GM21529 (cell line): ENCODE data around the gene ETV5.
A peak's percentile ranks its signal among the peaks of the same experiment; 100 is the strongest.

ENCODE experiments used
- ATAC-seq: cut with Tn5 transposase; IDR thresholded peaks from one replicate; pipeline ENCODE4 v1.9.1; 2021; ENCODE audit not compliant: unreplicated experiment

ETV5 gene

GRCh38 chr3:186124592-186124991 is 15.7 kb upstream of the ETV5 start:
- ATAC-seq: no peak

GRCh38 chr3:186123012-186123411 is 14.1 kb upstream of the ETV5 start:
- no peak for ATAC-seq

- ATAC-seq: no peak
These were observed 13.1 kb upstream of the ETV5 start for GRCh38 chr3:186121968-186122367.

DNA sequence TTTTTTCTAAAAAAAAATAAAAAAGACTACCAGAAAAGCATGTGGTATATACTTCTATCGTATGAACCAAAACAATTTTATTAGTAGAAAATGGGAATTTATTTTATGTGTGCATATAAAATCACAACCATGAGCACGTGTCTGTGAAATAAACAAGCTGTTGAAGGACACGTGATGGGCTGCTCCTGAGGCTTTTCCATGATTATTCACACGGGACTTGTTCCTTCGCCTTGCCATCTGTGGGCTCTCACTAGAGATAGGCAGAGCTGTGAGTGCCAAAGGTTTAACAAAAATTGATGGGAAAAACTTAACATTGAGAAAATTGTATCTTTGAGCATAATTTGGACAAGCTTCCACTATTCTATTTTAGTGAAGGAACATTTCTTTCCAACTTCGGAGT is 12.4 kb upstream of the ETV5 start:
- no peak for ATAC-seq

GRCh38 chr3:186119499-186119898 is 10.6 kb upstream of the ETV5 start:
- no peak for ATAC-seq

DNA sequence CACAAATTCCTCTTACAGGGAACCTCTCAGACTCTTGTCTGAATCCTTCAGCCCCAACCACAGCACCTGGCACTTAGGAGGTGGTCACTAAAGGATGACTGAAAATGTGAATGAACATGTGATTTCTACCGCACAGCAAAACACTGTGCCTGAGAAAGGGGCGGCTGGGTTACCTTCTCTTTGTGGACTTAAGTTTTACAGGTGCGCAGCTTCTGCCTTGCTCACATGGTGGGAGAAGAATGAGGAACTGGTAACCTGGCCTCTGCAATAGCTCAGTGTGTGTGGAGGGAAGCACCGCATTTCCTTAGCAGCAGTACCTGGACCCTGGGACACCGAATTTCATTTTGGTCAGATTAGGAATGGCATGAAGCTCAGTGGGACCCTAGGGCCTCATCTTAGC is 9.8 kb upstream of the ETV5 start:
- ATAC-seq: no peak

DNA sequence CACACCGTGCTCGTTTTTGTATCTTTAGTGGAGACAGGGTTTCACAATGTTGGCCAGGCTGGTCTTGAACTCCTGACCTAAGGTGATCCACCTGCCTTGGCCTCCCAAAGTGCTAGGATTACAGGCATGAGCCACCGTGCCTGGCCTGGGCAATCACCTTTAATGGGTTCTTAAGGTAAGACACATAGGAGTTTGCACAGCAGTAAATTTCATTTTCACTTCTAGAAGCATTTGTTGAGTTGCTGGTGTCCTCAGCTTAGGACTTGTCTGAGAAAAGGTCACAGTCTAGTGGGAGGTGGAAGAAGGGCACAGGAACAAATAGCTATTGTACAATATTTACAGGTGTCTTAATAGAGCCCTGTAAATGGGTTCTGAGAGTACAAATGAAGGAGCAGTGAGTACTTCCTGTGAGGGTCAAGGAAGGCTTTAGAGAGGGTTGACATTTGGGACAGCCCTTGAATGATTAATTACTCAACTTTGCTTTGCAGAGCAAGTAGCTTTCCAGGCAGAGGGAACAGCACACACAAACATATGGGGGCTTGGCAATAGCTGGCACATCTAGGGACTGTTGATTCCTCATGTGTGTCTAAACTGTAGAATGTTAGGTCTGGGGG is 8.7 kb upstream of the ETV5 start:
- no peak for ATAC-seq

DNA sequence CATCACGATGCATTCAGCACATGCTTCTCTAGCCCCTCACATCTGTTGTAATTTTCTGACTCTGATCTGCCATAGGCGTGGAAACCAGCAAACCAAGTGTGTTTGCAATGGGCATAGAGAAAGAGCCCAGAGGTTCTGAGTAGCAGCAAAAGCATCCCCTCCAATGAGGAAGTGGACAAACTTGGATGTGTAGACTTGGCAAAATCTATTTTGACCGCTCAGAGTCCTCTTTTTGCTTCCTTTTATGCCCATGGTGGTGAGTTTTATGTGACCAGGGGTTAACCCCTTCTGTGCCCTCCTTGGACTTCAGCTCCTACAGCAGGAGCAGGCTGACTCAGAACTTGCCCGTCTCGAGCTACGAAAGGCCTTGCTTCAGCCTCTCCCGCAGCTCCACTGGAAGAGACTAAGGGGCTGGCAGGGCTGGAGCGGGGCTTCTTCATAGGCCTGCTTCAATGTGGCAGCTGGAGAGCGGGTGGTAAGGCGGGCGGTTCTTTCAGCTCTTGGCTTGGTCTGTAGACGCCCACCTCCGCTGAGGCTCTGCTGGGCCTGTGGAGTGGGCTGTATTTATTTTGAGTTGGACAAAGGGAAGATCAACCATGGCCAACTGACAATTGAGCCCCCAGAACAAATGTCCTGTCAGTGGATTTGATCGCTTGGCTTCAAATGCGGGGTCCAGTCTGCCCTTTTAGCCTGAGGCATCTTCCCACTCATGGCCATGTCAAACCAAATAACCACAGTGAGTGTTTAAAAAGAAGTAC is 6.5 kb upstream of the ETV5 start:
- ATAC-seq: no peak

DNA sequence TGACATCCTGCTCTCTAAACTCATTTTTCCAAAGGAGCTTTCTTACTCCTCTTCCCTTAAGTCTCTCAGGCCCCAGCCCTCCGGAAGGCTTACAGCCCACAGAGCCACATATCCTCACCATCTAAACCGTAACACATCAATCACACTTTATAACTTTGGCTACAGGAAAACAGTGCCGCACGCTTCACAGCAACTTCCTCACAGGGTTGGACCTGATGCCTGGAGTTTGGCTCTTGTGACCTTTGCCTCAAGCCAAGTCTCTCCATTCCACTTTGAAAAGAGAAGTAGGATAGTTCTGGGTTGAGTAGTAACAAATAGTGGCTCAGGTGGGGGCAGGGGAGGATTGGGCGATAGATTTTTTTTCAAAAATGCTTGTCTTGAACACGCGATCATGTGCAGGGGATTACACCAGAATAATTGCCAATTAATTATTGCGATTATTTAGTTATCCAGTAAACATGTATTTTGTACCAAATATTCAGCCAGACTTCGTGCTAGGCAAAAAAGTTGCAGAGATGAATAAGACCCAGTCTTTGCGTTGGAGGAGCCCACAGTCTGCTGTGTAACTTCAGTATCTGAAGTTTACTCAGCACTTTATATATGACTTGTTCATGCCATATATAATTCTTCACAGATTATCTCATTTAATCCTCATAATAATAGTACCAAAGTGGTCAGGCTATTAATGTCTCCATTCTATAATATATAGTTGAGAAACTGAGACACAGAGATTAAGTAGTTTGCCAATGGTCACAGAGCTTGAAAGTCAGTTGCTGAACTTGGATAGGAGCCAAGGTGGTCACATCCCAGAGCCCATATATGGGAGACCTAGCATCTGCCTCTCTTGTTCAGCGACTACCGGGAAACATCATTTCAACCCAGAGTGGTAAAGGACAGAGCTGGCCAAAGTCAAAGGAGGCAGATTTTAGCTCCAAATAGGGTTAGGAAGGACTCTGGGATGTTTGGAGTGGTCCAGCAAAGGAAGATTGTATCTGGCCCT is 2.4 kb upstream of the ETV5 start:
- ATAC-seq: no peak

DNA sequence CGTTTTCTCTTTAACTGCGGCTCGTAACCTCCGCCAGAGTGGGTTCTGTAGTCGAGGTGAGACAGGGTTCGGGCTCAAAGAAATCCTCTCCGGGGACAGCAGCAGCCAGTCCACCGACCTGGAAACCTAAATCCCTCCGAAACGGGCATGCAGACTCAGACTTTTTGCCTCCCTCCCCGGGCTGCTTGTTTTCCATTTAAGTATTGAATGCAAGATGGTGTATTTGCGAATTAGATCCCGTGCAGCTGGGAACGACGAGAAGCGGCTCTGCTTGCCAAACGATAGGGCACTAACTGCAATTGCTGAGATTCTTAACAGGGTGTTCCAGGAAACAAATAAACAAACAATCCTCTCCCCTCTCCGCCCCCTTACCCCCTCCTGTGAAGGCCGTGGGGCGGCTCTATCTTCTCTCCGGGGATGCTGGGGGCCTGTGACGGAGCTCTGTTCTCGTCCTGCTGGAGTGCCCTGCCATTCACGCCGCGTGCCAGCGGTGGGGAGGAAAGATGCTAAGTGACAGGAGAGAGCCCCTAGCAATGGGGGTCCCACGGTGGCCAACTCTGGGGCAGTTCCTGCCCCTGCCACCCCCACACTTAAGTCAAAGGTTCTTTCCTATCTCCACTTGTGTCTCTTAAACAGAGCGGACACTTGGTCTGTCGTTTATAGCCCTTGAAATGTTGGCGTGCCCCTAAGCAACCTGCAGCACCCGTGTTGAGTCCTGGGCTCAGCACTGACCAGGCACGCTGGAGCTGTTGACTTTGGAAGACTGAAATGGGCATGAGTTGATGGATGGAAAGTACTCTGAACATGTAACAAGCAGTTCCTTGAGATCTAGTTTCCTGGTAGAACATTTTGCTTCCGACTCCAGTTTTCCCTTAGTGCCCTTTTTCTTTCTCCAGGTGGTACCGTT is 1.3 kb upstream of the ETV5 start:
- no peak for ATAC-seq

GRCh38 chr3:186108106-186108940 is 566 bp downstream of the ETV5 start:
- ATAC-seq: no peak

- peak; percentile 17 for ATAC-seq
These were observed 1.4 kb downstream of the ETV5 start for GRCh38 chr3:186107215-186108105.

- no peak for ATAC-seq
These were observed 3.3 kb downstream of the ETV5 start for GRCh38 chr3:186105543-186105942.

DNA sequence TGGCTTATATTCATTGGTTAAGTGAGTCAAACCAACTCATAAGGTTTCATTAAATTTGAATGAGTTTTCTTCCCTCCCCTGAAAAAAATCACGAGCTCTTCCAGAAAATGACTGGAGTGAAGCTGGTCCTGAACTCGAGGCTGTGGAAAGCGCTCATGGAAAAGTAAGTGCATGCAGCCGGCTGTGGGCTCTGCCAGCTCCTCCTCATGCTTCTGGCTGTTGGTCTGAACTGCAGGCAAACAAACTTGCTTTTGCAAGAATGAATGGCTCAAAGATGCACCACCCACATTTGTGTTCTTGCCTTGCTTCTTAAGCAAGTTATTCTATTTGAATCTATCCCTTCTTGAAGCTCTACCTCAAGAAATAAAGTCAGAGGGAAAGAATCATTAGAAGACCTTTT is 6.2 kb downstream of the ETV5 start:
- no peak for ATAC-seq

DNA sequence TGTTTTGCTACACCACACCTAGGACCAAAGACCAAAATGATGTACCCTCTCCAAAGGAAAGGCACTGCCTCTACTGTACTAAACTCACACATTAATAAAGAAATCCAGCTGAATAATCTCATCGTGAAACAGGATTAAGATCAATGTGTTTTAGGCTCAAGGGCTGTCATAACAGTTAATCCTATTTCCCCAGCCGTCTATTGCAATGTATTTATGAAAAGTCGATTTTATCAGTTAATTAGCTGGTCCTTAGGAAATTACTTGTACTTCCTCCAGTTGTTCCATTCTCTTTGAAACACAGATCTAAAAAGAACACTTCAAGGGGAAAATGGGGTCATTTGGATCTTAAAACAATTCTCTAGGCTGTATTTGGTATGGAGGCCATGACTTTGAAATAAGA is 8.5 kb downstream of the ETV5 start:
- ATAC-seq: no peak

DNA sequence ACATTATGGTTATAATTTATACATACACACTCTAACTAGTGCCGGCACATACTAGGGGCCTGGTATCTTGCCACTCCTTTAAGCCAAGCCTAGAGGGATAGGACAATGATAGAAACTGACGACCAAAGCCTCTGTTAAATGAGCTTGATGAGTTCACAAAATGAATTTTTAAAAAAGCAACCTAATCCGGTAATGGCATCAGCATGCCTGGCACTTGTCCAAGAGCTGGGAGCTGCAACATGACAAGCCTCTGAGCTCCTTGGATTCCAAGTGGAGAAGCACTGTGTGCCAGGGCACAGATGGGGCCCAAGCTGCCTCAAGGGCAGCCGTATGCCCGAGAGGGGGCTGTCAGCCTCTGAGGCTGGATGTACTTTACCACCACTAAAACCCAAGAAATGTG is 9.7 kb downstream of the ETV5 start:
- no peak for ATAC-seq

- ATAC-seq: no peak
These were observed 10.1 kb downstream of the ETV5 start for GRCh38 chr3:186098740-186099139.

DNA sequence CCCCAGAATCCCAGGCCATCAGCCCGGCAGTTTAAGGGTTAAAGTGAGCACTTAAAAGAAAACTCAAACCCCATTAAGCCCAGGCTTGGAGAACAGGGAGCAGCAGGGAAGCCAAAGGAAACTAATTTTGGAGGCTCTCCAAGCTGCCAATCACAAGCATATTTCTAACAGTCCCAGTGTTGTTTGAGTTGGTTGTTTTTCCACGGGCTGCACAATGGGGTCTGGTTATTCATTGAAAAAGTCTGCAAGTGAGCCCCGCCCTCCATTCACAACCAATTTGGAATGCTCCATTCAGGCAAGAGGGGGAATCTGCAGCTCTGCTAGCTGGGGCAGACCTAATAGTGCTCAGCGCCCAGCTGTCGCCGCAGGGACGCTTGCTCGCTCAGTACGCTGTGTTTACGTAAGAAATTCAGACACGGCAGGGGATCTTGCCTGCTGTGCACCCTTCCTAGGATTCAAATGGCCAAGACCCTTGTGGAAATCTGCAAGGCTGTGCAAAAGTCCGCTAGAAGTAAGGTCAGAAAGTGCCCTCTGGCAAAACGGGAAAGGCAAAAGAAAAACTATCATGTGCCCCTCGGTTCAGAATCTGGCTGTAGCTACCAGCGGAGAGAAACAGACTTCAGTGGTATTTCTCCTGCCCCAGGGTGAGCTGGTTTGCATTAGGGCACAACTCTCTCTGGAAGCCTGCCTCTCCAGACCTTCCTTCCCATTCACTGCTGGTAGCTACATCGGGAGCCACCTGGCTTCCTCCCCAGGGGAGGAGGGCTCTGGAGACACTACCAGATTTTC is 11.0 kb downstream of the ETV5 start:
- no peak for ATAC-seq
